Prostate gland (tissue), 2 donors: ENCODE results near the gene RNASEH2B.

Experiments
- CTCF ChIP-seq, 4 experiments: fragments of 200-600 bp in 2 of 4; fragments of 450-650 bp in 2 of 4; sonication (generic) in 2 of 4; IDR thresholded peaks; 1 replicate in 3 of 4; 2 replicates in 1 of 4; pipeline ENCODE4 v1.5.1; 2016 to 2019; ENCODE audit warnings: antibody characterized with exemption in 4 of 4, mild to moderate bottlenecking in 2 of 4, moderate library complexity in 2 of 4
- POLR2A ChIP-seq: fragments of 450-650 bp; IDR thresholded peaks from one replicate; pipeline ENCODE4 v1.6.1; 2016; ENCODE audit warnings: antibody characterized with exemption, mild to moderate bottlenecking

GRCh38 chr13:50934735-50935435 lies 25.3 kb downstream of the RNASEH2B start:
- no peak for TF ChIP-seq CTCF (IDR thresholded peaks at IDR 0.05)
- no peak for TF ChIP-seq POLR2A
